HEK293 (cell line): Measurements from ENCODE around the gene ITGA11.

Experiments
- TRIM28 ChIP-seq: IDR thresholded peaks from 2 replicates; pipeline ENCODE4 v1.6.1; 2011; ENCODE audit warnings: low read length, control low read depth, borderline replicate concordance
- ZBTB8A ChIP-seq: fragments of 450-650 bp; formaldehyde crosslinking; IDR thresholded peaks from 2 replicates; pipeline ENCODE4 v1.5.1; 2016; ENCODE audit warnings: missing biosample characterization, missing genetic modification characterization
- ZNF223 ChIP-seq: fragments of 450-650 bp; formaldehyde crosslinking; IDR thresholded peaks from 2 replicates; pipeline ENCODE4 v1.5.1; 2016; ENCODE audit warnings: missing biosample characterization, missing genetic modification characterization
- ZNF561 ChIP-seq: fragments of 450-650 bp; IDR thresholded peaks from 2 replicates; pipeline ENCODE4 v1.5.1; 2018; ENCODE audit warnings: missing biosample characterization, missing genetic modification characterization, borderline replicate concordance
- ZNF596 ChIP-seq: fragments of 450-650 bp; IDR thresholded peaks from 2 replicates; pipeline ENCODE4 v1.5.0; 2018; ENCODE audit warnings: missing biosample characterization, mild to moderate bottlenecking, missing genetic modification characterization, moderate library complexity
- ZNF785 ChIP-seq: fragments of 450-650 bp; formaldehyde crosslinking; IDR thresholded peaks from 2 replicates; pipeline ENCODE4 v1.5.1; 2016; ENCODE audit warnings: missing biosample characterization, missing genetic modification characterization
- TF ChIP-seq, protein P1 (sequence below): fragments of 450-650 bp; formaldehyde crosslinking; IDR thresholded peaks from 2 replicates; pipeline ENCODE4 v1.5.0; 2017; ENCODE audit warnings: missing biosample characterization, missing genetic modification characterization, borderline replicate concordance
- TF ChIP-seq, protein P2 (sequence below): fragments of 450-650 bp; formaldehyde crosslinking; IDR thresholded peaks from 2 replicates; pipeline ENCODE4 v1.5.1; 2016; ENCODE audit warnings: missing biosample characterization, missing genetic modification characterization
- TF ChIP-seq, protein P3 (sequence below): fragments of 450-650 bp; formaldehyde crosslinking; IDR thresholded peaks from 2 replicates; pipeline ENCODE4 v1.5.1; 2016; ENCODE audit warnings: missing biosample characterization, missing genetic modification characterization

DNA sequence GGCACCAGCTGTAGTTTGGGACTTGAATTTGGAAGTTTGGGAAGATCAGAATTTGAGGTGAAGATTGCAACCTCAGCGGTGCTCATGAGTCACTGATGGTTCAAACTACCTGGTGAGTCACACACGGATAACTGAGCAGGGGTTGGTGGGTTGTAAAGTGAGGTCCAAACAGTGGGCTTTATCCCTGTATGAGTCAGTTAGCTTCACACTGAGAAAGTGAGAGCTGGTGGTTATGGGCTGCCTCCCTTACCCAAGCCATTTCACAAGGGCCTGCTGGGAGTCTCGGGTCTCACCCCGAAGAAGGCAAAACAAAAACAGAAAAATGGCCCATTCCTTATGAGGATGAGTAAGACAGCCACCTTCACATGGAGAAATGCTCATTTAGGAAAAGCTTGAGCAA lies 77.0 kb downstream of the ITGA11 start:
- TF ChIP-seq, protein P1, sequence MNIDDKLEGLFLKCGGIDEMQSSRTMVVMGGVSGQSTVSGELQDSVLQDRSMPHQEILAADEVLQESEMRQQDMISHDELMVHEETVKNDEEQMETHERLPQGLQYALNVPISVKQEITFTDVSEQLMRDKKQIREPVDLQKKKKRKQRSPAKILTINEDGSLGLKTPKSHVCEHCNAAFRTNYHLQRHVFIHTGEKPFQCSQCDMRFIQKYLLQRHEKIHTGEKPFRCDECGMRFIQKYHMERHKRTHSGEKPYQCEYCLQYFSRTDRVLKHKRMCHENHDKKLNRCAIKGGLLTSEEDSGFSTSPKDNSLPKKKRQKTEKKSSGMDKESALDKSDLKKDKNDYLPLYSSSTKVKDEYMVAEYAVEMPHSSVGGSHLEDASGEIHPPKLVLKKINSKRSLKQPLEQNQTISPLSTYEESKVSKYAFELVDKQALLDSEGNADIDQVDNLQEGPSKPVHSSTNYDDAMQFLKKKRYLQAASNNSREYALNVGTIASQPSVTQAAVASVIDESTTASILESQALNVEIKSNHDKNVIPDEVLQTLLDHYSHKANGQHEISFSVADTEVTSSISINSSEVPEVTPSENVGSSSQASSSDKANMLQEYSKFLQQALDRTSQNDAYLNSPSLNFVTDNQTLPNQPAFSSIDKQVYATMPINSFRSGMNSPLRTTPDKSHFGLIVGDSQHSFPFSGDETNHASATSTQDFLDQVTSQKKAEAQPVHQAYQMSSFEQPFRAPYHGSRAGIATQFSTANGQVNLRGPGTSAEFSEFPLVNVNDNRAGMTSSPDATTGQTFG (tag by site-specific recombination) = no peak
- TF ChIP-seq ZNF596 (tag by site-specific recombination) (no peak), ZBTB8A (tag by site-specific recombination) (no peak), TRIM28 (no peak), ZNF223 (tag by site-specific recombination) (no peak), ZNF785 (tag by site-specific recombination) (no peak), ZNF561 (tag by site-specific recombination) (no peak)
- TF ChIP-seq, protein P2, sequence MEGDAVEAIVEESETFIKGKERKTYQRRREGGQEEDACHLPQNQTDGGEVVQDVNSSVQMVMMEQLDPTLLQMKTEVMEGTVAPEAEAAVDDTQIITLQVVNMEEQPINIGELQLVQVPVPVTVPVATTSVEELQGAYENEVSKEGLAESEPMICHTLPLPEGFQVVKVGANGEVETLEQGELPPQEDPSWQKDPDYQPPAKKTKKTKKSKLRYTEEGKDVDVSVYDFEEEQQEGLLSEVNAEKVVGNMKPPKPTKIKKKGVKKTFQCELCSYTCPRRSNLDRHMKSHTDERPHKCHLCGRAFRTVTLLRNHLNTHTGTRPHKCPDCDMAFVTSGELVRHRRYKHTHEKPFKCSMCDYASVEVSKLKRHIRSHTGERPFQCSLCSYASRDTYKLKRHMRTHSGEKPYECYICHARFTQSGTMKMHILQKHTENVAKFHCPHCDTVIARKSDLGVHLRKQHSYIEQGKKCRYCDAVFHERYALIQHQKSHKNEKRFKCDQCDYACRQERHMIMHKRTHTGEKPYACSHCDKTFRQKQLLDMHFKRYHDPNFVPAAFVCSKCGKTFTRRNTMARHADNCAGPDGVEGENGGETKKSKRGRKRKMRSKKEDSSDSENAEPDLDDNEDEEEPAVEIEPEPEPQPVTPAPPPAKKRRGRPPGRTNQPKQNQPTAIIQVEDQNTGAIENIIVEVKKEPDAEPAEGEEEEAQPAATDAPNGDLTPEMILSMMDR (tag by site-specific recombination) = no peak
- TF ChIP-seq, protein P3, sequence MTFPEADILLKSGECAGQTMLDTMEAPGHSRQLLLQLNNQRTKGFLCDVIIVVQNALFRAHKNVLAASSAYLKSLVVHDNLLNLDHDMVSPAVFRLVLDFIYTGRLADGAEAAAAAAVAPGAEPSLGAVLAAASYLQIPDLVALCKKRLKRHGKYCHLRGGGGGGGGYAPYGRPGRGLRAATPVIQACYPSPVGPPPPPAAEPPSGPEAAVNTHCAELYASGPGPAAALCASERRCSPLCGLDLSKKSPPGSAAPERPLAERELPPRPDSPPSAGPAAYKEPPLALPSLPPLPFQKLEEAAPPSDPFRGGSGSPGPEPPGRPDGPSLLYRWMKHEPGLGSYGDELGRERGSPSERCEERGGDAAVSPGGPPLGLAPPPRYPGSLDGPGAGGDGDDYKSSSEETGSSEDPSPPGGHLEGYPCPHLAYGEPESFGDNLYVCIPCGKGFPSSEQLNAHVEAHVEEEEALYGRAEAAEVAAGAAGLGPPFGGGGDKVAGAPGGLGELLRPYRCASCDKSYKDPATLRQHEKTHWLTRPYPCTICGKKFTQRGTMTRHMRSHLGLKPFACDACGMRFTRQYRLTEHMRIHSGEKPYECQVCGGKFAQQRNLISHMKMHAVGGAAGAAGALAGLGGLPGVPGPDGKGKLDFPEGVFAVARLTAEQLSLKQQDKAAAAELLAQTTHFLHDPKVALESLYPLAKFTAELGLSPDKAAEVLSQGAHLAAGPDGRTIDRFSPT (tag by site-specific recombination) = no peak
